ENCODE results near the gene CCDC88B.
"Not testable (repeated sequence)": the region's sequence is repeated elsewhere in the genome, so short reads cannot be mapped to it uniquely, and the experiment has no call there.

The CCDC88B gene

DNA sequence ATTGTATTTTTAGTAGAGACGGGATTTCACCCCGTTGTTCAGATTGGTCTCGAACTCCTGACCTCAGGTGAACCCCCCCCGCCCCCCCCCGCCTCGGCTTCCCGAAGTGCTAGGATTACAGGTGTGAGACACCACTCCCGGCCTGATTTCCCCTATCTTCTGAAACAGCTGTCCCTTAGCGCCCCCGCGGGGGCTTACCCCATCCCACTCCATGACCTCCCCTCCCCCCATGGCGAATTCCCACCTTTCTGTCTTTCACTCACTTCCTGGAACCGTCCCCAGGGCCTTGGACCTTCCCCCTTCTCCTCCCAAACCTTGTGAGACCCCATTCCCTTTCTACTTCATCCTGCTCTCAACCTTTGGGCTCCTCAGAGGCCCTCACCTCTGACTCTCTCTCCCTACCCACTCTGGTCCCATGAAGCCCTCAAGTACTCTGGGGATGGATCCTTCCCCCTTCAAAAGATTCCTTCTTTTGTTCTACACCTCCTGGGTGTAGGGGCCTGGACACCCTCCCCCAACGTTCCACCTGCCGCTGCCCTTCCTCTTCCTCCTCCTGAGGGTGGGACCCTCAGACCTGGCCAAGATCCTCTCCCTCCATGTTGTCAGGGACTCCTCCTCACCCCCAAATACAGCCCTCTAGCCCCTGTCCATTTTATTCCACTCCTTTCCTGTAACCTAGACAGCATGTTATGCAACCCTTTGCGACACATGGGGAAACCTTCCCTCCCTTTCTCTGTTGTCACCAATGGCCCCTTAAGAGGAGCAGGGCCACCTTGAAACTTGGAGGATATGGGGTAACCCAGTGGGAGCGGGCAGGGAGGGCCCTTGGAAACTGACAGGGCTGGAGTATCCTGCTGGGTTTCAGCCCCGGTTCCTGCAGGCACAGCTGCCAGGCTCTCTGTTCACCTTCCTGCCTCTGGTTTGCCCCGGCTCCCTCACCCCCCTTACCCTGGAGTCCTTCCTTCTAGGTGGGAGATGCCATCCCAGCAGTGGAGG is 20.9 kb upstream of the CCDC88B start:
- in situ Hi-C loops (cut with MboI; ENCODE audit: low sequenced_read_pairs), result no loop called here

- in situ Hi-C loops (cut with MboI; ENCODE audit: low sequenced_read_pairs), result no loop called here
Measured at GRCh38 chr11:64320556-64320955, 19.4 kb upstream of the CCDC88B start.

- in situ Hi-C loops (cut with MboI; ENCODE audit: low sequenced_read_pairs), result no loop called here
Measured at GRCh38 chr11:64321026-64321425, 19.0 kb upstream of the CCDC88B start.

DNA sequence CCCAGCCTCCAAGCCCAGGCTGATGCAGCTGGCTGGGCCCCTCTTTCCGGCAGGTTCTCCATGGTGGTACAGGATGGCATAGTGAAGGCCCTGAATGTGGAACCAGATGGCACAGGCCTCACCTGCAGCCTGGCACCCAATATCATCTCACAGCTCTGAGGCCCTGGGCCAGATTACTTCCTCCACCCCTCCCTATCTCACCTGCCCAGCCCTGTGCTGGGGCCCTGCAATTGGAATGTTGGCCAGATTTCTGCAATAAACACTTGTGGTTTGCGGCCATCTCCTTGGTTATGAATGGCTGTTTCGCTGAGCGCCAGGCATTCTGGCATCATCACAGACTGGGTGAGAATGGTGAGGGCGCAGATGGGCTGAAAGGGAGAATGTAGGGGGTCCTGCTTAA is 18.5 kb upstream of the CCDC88B start:
- in situ Hi-C loops (cut with MboI; ENCODE audit: low sequenced_read_pairs), result no loop called here

DNA sequence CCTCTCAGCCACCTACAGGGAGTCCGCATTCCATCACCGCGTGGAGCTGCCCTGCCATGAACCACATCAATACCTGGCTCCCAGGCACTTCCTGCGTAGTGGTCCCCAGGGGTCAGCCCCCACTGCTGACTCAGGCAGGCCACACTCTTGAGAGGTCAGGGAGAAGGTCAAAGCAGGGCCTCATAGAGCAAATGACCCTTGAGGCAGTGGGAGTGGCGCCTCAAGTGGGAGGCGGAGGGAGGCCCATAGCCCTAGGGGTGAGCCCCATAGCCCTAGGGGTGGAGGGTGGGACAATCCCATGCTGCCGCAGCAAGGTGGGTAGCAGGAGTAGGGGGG is 17.1 kb upstream of the CCDC88B start:
- in situ Hi-C loops (cut with MboI; ENCODE audit: low sequenced_read_pairs), result no loop called here

DNA sequence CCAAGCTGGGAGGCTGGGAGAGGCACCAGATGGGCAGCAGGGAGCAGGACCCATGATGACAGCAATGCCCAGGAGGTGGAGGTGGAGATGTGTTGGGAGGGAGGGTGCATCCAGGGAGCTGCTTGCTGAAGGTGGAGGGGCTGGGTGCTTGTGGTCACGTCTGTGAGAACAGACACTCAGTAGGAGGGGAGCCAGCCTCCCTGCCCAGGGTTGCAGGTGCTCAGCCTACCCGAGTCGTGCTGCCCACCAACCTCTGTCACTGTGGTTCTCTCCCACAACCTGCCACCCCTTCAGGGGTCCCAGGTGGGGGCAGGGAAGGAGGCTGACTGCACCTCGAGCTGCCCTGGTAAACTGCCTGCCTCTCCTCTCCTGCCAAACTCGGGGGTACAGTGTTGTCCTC is 16.6 kb upstream of the CCDC88B start:
- in situ Hi-C loops (cut with MboI; ENCODE audit: low sequenced_read_pairs), result no loop called here

DNA sequence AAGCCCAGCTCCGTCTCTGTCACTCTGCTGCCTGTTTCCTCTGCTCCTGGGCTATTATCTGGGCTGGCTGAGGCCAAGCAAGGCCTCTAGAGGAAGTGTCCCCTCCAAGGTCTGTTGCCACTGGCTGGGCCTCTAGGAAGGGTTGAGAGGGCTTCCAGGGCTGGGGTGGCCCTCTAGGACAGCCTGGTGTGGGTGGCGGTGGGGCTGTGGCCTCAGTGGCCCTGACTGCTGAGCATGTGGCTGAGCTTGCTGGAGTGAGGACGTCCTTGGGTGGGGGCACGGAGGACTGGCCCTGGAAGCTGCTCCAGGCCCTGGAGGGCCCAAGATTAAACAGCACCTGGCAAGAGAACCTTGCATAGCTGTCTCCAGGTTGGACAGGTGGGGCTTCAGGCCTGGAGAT is 16.0 kb upstream of the CCDC88B start:
- in situ Hi-C loops (cut with MboI; ENCODE audit: low sequenced_read_pairs), result not testable (repeated sequence)

DNA sequence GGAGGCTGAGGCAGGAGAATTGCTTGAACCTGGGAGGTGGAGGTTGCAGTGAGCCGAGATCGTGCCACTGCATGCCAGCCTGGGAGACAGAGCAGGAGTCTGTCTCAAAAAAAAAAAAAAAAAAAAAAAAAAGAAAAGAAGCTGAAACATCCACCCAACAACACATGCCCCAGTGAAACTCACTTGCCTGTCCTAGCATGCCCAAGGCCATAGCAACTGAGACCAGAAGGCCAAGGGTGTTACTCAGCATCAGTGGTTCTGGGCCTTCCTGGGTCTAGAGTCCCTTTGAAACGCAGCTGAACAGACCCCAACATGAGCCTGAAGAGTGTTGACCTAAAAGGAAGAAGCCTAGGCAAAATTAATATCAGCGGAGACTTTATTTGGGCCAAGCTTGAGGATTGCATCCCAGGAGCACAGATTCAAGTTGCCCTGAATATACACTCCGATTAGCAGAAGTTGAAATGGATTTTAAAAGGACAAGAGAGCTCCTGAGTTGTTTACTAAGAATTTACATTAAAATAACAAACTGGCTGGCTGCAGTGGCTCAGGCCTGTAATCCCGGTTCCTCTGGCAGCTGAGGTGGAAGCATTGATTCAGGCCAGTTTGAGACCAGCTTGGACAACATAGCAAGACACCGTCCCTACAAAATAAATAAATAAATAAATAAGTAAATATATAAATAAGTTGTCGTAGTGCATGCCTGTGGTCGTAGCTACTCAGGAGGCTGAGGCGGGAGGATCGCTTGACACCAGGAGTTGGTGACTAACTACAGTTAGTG is 15.1 kb upstream of the CCDC88B start:
- in situ Hi-C loops (cut with MboI; ENCODE audit: low sequenced_read_pairs), result loop anchor here (25.0 kb wide), 1 partner anchor 88 kb away; the partner anchor contains the start of genes DNAJC4, FKBP2, NUDT22 and PPP1R14B

- in situ Hi-C loops (cut with MboI; ENCODE audit: low sequenced_read_pairs), result loop anchor here (25.0 kb wide), 1 partner anchor 90 kb away; the partner anchor contains the start of genes DNAJC4, FKBP2, NUDT22 and PPP1R14B
Measured at GRCh38 chr11:64327375-64327774, 12.6 kb upstream of the CCDC88B start.

DNA sequence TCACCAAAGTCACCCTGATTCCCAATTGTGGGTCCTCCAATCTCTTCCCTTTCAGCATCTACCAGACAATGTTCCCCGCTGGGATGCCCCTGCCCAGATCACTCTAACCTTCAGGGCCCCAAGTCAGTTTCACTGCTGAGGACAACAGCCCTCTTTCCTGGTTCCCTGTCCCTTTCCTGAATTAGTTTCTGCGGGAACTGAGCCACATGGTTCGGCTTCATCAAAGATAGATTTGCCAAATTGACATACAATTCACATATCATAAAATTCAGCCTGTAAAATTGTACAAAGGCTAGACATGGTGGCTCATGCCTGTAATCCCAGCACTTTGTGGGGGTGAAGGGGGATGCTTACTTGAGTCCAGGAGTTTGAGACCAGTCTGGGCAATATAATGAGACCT is 12.0 kb upstream of the CCDC88B start:
- in situ Hi-C loops (cut with MboI; ENCODE audit: low sequenced_read_pairs), result loop anchor here (25.0 kb wide), 1 partner anchor 91 kb away; the partner anchor contains the start of genes DNAJC4, FKBP2, NUDT22 and PPP1R14B

- in situ Hi-C loops (cut with MboI; ENCODE audit: low sequenced_read_pairs), result loop anchor here (25.0 kb wide), 1 partner anchor 94 kb away; the partner anchor contains the start of genes DNAJC4, FKBP2, NUDT22 and PPP1R14B
Measured at GRCh38 chr11:64330888-64331287, 9.1 kb upstream of the CCDC88B start.

- in situ Hi-C loops (cut with MboI; ENCODE audit: low sequenced_read_pairs), result loop anchor here (25.0 kb wide), 1 partner anchor 94 kb away; the partner anchor contains the start of genes DNAJC4, FKBP2, NUDT22 and PPP1R14B
Measured at GRCh38 chr11:64331569-64332371, 8.2 kb upstream of the CCDC88B start.

DNA sequence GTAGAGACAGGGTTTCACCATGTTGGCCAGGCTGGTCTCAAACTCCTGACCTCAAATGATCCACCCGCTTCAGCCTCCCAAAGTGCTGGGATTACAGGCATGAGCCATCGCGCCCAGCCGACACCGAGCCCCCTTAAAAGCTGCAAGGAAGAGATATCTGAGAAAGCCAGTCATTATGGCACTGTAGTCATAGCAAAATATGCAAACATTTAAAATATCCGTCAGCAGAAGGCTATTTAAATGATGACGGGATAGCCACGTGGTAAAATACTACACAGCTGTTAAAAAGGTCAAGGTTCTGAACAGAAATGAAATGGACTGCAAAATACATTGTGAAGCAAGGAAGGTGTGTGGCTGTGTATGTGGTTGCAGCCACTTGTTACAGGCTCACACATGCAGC is 6.4 kb upstream of the CCDC88B start:
- in situ Hi-C loops (cut with MboI; ENCODE audit: low sequenced_read_pairs), result loop anchor here (25.0 kb wide), 1 partner anchor 96 kb away; the partner anchor contains the start of genes DNAJC4, FKBP2, NUDT22 and PPP1R14B

- in situ Hi-C loops (cut with MboI; ENCODE audit: low sequenced_read_pairs), result loop anchor here (25.0 kb wide), 1 partner anchor 98 kb away; the partner anchor contains the start of genes DNAJC4, FKBP2, NUDT22 and PPP1R14B
Measured at GRCh38 chr11:64334764-64335735, 5.0 kb upstream of the CCDC88B start.

DNA sequence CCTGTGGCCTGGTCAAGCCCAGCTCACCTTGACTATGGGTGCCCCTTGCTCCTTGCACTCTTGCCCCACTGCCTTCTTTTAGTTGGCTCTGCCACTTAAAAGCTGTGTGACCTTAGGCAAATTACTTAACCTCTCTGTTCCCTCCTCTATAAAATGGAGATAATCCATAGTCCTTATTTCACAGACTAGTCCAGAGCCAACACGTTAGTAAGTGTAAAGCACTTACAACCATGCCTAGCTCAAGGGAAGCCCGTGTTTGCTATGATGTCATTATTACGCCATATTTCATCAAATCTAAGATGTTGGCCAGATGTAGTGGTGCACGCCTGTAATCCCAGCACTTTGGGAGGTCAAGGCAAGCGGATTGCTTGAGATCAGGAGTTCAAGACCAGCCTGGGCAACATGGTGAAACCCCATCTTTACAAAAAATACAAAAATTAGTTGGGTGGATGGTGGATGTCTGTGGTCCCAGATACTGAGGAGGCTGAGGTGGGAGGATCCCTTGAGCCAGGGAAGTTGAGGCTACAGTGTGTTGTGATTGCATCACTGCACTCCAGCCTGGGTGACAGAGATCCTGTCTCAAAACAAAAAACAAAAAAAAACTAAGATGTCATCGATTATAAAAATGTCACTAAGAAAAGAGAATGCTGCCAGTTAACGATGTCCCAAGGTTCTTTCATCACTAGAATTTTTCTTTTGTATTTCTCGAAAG is 2.3 kb upstream of the CCDC88B start:
- in situ Hi-C loops (cut with MboI; ENCODE audit: low sequenced_read_pairs), result loop anchor here (25.0 kb wide), 1 partner anchor 100 kb away; the partner anchor contains the start of genes DNAJC4, FKBP2, NUDT22 and PPP1R14B

GRCh38 chr11:64338716-64339115 is 1.3 kb upstream of the CCDC88B start:
- in situ Hi-C loops (cut with MboI; ENCODE audit: low sequenced_read_pairs), result loop anchor here (25.0 kb wide), 1 partner anchor 101 kb away; the partner anchor contains the start of genes DNAJC4, FKBP2, NUDT22 and PPP1R14B

DNA sequence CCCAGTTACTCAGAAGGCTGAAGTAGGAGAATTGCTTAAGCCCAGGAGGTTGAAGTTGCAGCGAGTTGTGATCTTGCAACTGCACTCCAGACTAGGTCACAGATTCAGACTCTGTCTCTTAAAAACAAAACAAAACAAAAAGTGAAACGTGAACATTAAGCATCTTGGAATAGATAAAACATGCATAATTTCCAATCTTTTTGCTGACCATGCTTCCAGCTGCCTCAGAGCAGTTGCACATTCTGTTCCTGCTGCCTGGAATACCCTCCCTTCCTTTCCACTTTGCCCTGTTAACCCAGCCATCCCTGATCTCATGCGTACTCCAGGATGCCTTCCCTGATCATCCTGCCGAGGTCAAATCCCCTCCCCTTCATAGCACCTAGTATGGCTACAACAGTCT is 718 bp upstream of the CCDC88B start:
- in situ Hi-C loops (cut with MboI; ENCODE audit: low sequenced_read_pairs), result loop anchor here (25.0 kb wide), 1 partner anchor 102 kb away; the partner anchor contains the start of genes DNAJC4, FKBP2, NUDT22 and PPP1R14B

All from HL-60/S4 treated with phorbol 12-myristate 13-acetate at 8.2 ng/mL for 4 days and 3 days (cell line).